DMS153 treated with DMSO at 0.1 percent for 48 hours (cell line): ENCODE measurements around the gene RAB11FIP4.
A peak's percentile ranks its signal among the peaks of the same experiment; 100 is the strongest.

ENCODE experiments used
- DNase-seq: peaks from one replicate; lab custom pipeline; 2025; ENCODE audit not compliant: unreplicated experiment; lab: John Stamatoyannopoulos, UW

The RAB11FIP4 gene

DNA sequence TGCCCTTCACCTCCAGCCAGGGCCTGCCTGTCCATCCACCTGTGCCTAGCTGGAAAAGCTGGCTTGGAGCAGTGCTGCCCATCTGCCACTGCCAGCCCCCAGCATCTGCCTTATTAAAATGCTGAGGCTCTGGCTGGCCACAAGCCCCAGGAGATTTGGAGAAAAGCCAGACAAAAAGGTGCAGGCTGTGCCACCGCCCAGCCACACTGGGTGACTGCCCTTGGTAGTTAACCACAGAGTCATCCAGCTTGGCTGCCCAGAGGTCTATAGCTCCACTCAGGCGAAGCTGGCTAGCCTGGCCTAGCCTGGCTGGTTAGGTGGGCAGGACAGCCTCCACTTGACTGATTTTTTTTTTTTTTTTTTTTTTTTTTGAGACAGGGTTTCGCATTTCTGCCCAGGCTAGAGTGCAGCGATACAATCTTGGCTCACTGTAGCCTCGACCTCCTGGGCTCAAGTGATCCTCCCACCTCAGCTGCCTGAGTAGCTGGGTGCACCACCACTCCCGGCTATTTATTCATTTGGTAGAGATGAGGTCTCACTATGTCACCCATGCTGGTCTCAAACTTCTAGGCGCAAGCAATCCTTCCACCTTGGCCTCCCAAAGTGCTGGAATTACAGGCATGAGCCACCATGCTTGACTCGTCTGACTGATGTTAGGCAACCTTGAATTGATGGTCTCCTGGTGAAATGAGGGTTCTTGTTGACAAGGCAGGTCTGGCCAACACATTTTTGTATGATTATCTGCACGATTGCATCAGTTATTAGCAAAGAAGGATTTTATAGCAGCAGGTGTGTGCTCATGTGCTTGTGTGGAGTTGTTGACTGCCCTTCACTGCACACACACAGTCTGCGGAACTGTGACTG, 103.8 kb downstream of the RAB11FIP4 start:
- no peak for DNase-seq

DNA sequence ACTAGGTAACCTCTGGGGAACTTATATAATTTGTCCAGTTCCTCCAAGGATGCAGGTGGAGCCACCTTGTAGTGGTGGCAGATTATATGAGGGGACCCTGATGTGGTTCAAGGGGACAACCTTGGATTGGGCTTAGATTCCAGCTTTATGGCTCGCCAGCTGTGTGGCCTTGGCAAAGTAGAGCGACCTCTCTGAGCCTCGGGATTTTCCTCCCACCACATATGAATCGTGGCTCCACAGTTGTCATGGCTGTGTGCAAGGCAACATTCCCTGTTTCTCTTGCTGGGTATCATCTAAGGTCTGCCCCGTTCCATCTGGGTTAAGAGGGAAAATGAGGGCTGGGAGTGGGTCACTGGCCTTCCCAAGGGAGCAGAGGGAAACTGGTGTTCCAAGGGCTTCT, 104.6 kb downstream of the RAB11FIP4 start:
- no peak for DNase-seq

DNA sequence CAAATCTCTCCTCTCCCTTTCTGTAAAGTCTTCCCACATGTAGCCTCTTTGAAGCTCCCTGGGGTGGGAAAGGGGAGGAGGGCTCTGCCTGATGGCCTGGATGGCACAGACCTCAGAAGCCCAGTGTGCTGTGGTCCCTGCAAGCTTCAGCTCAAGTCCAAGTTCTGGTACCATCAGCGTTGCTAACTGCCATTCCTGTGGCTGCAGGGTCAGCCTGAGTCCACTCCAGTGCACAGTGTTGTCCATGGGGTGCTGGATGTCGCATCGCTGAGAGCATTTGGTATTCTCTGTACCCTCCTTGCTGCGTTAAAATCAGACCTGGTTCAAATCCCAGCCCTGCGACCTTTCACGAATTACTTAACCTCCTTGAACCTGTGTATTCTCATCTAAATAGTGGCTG, 105.1 kb downstream of the RAB11FIP4 start:
- DNase-seq = no peak

DNA sequence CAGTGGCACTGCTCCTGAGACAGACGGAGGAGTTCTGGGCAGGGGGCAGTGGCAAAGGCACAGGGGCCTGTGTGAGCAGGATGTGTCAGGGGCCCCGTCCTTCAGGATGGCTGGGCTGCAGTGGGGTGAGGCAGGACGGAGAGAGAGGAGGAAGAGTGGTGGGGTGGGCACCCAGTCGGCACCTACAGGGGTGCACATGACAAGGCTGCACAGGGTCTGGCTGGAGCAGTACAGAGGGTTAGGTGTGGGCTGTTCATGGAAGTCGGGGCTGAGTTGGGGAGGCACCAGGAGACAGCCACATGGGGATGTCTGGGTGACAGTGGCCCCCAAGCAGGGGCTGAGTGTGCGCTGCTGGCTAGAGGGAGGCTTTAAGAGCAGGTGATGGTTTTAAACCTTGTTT, 106.0 kb downstream of the RAB11FIP4 start:
- DNase-seq = no peak

DNA sequence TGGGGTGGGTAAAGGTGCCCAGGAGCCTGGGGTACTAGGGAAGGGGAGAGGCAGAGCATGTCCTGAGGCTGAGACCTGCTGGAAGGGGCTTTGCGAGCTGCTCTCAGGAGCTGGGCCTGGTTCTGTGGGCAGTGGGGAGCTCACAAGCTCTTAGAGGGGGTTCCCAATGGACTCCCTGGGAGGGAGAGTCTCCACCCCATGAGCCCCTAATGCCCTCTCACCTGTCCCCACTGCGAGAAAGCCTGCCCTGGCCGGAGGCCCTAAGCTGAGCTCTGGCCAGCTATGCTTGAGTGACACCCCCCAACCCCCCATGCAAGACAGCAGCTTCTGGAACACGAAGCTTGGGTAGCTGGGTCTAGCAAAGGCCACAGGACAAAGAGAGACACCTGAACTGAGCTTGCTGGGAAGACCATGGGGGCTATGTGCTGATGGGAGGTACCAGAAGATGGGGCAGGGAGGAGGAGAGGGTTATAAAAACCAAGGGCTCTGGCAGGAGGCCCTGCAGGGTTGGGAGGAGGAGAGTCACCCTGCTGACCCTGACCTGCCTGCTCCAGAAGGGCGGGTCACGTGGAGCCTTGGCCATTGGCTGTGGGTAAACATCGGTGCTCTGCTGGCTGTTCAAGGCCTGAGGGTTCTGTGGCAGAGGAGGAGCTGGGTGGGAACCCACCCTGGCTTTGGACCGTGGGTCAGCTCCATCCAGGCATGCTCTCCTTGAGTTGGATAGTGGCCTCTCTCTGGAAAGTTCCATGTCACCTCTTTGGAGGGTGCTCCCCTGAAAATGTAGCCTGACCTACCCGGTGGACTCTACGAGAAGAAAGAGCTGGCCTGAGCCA, 106.7 kb downstream of the RAB11FIP4 start:
- no peak for DNase-seq

DNA sequence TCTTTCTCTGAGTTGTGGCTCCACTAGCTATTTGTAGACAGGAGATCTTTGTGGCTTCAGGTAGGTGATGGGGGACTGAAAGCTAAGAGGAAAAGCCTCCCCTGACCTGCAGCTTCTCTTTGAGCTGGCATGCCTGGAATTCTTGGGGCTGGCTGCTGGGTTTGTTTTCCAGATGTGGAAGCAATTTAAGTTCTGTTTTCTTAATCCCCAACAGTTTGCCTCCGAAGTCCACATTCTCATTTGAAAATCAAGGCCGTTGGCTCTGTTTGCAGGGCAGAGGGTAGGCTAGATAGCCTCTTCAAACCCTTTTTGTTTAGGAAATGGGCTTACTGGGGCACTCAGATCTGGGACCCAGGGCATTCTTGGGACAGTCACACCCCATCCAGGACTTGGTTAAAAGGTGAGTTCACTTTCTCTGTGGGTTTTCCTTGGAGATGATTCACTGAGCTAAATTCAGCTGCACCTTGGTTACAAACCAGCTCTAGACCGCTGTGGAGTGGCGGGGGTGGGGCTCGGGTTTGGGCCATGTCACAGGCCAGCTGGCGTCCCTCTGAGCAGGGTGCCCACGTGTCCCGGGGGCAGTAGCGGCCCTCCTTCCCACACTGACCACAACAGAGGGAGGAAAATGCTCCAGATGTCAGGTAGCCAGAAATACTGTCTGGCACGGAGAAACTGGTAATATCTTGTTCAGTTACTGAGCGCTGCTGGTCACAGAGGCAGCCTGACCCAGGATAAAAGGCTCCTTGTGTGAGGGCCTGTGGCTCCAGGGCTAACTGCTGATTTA, 108.5 kb downstream of the RAB11FIP4 start:
- DNase-seq = no peak

DNA sequence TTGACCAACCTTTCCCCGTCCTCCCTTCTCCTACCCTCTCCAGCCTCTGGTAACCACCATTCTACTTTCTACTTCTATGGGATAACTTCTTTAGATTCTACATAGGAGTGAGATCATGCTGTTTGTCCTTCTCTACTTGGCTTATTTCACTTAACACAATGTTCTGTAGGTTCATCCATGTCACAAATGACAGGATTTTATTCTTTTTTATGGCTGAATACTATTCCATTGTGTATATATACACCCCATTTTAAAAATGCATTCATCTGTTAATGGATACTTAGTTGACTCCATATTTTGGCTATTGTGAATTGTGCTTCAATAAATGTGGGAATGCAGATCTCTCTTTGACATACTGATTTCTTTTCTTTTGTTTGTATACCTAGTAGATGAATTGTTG, 115.0 kb downstream of the RAB11FIP4 start:
- no peak for DNase-seq

DNA sequence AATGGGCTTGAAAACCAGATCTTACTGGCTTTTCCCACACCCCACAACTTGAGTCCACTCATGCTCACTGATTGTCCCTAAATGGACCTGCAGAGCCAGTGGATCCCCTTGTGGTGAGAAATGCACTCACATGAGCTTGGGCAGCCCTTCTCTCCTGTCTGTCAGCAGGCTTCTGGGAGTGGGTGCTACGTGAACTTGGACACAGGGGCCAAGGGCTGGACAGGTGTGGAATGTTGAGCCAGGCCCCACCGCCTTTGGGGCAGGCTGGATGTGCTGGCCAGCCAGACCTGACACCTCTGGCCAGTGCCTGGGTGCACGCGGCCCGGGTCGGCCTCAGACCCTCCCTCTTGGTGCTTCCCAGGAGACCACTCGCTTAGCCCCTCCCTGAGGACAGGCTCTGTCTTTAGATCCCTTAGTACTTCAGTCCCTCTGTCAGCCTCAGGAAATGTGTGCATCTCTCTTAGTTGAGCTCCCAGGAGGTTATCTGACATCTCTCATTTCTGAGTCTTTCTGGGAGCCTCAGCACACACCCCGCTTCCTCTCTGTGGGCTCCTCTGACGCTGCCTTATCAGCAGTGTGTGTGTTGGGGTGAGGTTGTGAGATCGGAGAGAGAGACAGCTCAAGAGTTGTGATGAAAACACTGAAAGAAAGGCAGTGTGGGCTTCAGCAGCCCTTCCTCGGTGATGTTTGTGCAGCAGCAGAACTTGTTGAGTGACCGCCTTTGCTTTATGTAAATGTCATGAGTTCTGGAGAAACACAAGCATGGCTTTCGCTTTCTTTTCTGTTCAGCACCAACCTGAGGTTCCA, 117.0 kb downstream of the RAB11FIP4 start:
- no peak for DNase-seq

DNA sequence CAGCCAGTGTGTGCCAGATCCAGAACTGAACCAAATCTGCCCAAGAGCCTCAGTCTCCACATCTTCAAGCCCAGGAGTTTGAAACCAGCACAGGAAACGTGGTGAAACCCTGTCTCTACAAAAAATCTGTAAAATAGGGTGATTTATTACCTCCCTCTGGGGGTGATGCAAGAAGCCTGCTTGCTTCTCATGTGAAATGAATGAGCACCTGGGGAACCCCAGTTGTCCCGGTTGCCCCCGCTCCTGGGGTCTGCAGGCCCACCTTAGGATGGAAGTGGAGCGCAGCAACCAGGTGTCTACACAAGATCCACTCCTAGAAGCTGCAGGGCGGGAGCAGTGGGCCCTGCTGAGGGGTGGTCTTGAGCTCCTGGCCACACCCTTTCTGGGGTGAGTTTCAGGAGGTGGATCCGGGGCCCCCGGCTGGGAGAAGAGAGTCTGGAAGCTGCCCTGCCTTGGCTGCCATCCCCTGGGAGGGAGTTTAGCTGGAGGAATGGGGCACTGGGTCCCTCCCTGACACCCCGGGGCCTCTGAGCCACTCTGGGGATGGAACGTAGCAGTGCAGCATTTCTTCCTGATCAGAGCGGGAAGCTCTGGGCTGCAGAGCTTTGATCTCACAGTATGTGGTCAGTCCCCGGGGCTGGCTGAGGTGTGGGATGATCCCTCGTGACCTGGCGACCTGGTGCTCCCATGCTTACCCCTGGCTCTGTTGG, 117.8 kb downstream of the RAB11FIP4 start:
- DNase-seq = no peak

DNA sequence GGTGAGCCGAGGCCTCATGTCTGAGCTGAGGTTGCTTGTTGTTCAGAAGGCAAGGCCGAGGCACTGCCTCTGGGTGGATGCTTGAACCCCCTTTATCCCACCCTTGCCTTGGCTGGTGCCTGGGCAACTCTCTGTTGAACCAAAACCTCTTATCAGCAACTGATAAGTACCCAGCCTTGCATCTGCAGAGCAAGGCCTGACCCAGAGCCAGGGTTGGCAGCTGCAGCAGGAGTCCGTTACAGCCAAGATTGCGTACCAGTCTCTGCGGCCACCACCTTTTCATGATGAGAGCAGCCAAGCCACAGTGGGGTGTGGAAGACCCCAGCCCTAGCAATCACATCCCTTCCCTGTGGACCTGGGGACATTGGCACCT, 118.3 kb downstream of the RAB11FIP4 start:
- no peak for DNase-seq

DNA sequence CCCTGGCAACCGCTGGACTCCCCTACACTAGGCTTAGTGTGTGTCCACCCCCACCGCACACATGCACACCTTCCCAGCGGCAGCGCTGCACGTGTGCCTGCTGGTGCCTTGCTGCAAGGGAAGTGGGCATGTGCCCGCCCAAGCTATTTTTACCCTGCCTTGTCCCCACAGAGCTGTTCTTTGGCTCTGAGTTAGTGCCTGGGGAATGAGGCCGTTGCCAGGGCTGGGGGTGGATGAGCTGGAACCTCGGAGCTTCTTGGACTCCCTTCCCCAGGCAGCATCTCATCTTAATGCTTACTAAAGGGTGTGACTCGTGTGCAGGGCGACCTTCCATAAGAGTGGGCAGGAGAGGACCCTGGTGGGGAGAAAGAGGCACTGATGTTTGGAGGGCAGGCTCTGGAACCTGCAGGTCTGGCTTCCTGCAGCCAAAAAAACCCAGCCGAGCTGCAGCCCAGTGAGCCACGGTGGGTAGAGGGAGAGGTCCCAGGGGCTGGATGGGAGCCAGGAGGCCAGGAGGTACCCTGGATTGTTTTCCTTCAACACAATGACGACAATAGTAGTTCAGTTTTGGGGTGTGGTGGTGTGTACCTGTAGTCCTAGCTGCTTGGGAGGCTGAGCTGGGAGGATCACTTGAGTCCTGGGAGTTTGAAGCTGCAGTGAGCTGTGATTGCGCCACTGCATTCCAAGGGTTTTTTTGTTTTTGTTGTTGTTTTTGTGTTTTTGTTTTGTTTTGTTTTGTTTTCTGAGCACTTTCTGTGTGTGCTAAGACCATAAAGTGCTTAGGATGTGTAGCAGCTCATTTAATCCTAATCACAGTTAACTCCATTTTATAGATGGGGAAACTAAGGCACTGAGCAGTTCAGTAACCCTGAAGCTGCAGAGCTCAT, 119.1 kb downstream of the RAB11FIP4 start:
- no peak for DNase-seq

DNA sequence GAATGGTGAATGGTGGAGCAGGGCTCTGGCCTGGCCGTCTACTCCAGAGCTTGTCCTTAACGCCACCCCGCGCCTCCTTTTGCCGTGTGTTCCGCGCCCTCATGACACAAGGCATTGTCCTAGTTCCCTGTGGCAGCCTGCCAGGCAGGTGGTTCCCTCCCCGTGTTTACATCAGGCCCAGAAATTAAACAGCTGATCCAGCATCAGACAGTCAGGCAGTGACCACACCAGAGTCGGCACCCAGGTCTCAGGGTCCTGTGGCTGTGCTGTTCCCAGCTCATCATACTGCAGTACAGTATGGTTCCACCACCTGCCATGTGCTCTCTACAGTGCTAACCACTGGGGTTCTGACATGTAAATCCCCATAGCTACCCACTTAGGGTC, 119.7 kb downstream of the RAB11FIP4 start:
- peak; percentile 29 for DNase-seq

DNA sequence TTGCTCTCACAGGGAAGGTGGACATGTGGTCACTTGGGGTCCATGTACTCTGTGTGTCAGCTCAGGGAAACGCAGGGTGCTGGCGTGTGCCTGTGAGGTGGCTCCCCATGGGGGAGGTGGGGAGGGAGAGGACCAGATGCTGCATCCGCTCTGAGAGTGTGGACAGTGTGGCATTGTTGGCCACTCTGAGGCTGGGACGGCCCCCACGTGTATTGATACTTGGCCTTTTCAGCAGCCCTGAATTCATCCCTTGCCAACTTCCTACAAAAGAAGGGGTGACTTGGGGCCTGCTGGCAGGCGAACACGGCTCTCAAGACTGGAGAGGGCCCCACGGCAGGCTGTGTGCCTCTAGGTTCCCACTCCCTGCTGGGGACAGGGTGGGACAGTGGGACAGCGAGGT, 120.1 kb downstream of the RAB11FIP4 start:
- no peak for DNase-seq

DNA sequence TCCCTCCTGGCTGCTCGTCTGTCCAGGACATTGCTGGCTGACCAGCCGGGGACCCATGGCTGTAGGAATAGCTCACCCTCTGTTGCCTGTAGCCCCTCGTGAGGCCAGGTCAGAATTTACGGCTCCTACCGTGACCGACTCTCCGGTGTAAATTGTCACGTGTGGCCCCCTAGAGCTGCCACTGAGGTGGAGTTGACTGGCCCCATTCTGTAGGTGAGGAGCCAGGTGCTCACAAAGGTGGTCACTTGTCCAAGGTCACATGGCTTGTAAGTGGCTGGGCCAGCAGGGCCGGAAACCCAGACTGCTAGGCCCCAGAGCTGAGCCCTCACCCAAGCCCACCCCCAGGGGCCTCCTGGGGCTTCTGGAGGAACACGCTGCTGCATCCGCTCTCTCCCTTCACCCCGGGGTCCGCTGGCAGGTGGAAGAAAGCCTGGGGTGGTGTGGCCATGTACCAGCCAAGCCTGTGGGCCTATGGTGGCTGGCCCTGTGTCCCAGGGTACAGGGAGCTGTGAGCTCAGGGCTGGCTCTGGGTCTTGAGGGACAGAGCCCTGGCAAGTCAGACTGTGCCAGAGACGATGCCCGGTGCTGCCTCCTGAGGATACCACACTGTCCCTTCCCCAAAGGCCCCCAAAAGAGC, 120.7 kb downstream of the RAB11FIP4 start:
- no peak for DNase-seq

DNA sequence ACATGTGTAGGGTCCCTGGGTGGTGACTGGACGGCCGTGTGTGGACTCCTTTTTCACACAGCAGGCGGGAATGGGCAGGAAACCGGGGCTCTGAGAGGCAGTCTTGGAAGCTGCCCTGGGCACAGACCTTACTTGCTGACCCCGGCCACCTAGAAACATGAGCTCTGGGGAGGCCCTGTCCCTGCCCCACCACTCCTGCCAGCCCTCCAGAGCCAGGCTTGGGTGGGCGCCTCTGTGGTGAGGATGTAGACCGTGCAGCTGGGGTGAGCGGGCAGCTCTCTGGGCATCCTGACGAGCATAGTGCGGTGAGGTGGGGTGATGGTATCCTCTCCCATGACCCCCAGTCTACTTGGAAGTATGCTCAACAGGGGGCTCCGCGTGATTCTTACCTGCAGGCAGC, 121.3 kb downstream of the RAB11FIP4 start:
- DNase-seq = no peak

DNA sequence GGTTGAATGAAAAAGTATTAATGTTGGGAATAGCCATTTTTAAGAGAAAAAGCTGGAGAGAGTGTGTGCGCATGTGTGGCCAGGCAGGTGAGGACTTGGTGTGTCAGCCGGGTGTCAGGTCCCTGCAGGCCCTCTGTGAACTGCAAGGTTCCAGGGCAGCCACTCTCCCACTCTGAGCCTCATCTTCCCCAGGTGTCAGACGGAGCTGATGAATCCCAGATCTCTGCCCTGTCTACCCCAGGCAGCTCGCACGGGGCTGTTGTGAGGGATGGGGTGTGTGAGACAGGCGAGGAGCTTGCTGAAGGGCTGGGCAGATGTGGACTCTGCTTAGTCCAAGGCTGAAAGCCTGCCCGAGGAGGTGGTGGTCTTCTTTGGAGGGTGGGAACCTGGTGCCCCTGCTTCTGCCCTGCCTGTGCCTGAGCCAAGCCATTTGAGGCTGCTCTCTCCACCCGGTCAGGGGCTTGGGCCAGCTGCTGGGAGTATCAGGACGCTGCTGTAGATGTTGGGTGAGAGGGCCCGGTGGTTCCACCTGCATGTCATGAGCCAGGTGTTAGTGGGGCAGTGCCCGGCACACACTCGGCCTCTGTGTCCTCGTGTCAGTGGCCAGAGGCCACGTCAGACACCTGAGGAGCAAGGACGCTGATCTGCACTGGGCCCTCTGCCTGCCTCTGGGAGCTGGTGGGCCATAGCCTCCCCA, 122.4 kb downstream of the RAB11FIP4 start:
- DNase-seq = no peak

DNA sequence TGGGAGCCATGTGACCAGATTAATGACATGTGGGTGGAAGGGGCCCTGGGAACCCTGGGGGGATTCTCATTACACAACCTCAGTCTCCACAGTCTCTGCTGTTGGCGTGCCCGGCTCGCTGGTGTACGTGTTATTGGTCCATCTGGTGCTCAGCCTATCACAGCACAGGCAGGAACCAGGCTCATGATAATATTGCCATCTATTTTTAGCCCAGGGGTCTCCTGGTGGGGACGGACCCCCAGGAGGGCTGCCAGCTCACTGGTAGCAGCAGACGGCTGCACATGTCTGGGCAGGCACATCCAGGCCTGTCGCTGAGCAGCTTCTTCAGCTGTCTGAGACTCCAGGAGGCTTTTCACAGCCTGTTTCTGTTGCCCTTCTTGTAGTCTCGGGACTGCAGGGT, 123.8 kb downstream of the RAB11FIP4 start:
- DNase-seq = no peak

DNA sequence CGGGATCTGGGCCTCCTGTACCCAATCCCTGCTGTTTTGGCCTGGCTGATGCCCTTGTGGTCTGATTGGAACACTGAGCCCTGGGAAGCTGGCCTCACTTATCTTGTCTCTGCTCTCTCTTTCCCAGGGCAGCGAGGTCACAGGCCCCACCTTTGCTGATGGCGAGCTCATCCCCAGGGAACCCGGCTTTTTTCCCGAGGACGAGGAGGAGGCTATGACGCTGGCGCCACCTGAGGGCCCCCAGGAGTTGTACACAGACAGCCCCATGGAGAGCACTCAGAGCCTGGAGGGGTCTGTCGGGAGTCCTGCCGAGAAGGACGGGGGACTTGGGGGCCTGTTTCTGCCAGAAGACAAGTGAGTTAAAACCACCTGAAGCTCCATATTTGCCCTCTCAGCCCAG, 126.0 kb downstream of the RAB11FIP4 start:
- no peak for DNase-seq
